ENCODE data around the gene BCAT1.
A peak's percentile ranks its signal among the peaks of the same experiment; 100 is the strongest.

Gene BCAT1

GRCh38 chr12:24977060-24977459, 28.2 kb upstream of the BCAT1 start:
- no peak for TF ChIP-seq CTCF (IDR thresholded peaks at IDR 0.05)
- DNase-seq (ENCODE audit: low spot score) = no peak
- Histone ChIP-seq H3K4me3 (no peak overlapping the region), H3K27ac (peak overlapping the region in 1 of 2 donors; percentile 13)

DNA sequence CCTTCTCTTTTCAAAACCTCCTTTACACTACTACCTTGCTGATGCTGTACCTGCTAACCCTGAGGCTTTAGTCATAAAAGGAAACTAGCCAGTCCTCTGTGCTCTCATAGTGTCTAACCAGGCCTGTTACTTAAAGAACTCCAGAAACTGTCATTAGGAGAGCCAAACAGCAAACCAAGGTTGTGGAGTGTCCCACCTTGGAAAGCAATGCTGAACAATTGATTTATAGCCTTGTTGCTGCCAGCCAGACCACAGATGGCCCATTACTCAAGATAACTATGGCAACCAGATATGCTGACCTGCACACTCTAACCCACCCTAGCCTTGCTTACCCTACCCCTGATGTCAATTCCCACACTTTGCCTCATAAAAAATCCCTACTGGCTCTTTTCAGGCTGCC, 26.5 kb upstream of the BCAT1 start:
- no peak for TF ChIP-seq CTCF (IDR thresholded peaks at IDR 0.05)
- DNase-seq (ENCODE audit: low spot score) = no peak
- H3K4me3 ChIP-seq = no peak overlapping the region
- no peak overlapping the region for H3K27ac ChIP-seq

- Histone ChIP-seq H3K27ac (no peak overlapping the region), H3K4me3 (no peak overlapping the region)
- TF ChIP-seq CTCF (IDR thresholded peaks at IDR 0.05) = no peak
- no peak for DNase-seq (ENCODE audit: low spot score)
These were observed 25.3 kb upstream of the BCAT1 start for GRCh38 chr12:24974216-24974615.

DNA sequence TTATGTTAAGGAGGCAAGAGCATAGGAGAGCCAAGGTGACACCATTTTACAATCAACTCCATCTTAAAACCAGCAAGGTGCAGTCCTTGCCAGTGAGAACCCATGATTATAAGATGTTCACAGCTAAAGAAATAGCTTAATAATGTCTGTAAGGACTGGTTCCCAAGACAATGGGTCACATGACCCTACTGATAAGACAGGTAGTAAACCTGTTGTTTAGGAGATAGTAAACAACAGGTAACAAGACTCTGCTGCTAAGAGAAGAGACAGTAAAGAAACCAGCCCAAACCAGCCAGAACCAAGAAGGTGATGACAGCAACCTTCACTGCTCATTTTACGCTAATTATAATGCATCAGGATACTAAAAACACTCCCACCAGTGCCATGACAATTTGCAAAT, 23.2 kb upstream of the BCAT1 start:
- DNase-seq (ENCODE audit: low spot score) = no peak
- Histone ChIP-seq H3K27ac (no peak overlapping the region), H3K4me3 (no peak overlapping the region)
- TF ChIP-seq CTCF (IDR thresholded peaks at IDR 0.05) = no peak

DNA sequence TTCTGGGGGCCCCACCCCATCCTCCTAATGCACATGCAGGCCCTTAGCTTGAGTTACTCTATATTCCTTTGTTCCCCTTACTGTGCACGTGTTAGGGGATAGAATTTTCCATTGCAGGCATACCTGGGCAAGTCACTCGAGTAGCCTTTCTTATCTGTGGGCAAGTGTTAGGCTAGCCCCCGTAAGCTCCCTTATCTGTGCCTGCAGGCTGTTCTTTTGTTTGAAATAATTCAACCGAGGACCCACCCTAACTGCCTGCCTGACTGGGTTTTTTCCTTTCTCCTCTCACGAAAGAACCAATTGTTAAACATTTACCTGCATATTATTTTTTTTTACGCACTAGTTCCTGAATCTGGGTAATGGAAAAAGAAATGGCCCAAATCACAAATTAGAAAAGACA, 21.3 kb upstream of the BCAT1 start:
- H3K4me3 ChIP-seq = no peak overlapping the region
- TF ChIP-seq CTCF (IDR thresholded peaks at IDR 0.05) = no peak
- H3K27ac ChIP-seq = no peak overlapping the region
- no peak for DNase-seq (ENCODE audit: low spot score)

DNA sequence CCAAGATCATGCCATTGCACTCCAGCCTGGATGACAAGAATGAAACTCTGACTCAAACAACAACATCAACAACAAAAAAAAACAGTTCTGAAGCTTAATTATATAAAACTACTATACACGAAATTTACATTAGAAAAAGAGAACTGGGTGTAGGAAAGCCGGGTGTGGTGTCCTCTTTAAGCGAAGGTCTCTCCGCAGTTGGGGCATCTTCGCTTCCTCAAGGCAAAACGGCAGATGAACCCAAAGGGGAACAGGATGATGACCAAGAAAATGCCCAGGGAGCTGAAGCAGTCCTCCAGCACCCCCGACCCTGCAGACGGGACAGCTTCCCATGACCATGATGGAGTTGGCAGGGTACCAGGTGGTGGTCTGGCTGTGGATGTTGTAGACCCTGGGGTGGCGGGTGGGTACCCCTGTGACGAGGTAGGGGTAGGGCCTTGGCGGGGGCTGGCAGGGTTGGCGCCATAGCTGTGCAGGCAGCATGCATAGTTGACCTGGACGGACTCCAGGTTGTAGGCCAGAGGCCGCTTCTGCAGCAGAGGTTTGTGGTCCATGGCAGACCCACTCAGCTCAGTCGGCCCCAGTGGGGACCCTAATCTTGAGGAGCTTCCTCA, 18.2 kb upstream of the BCAT1 start:
- DNase-seq (ENCODE audit: low spot score) = no peak
- TF ChIP-seq CTCF (IDR thresholded peaks at IDR 0.05) = no peak
- H3K4me3 ChIP-seq = no peak overlapping the region
- H3K27ac ChIP-seq = no peak overlapping the region

DNA sequence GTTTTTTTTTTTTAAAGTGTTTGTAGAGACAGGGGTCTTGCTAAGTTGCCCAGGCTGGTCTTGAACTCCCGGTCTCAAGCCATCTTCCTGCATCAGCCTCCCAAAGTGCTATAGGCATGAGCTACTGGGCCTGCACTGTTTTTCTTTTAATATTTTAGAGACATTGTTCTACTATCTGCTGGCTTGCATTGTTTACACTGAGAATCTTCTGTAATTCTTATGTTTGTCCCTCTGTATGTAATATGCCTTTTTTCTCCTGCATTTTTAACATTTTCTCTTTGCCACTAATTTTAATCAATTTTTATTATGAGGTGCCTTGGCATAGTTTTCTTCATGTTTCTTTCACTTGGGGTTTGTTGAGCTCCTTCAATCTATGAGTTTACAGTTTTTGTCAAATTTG, 15.4 kb upstream of the BCAT1 start:
- no peak for DNase-seq (ENCODE audit: low spot score)
- no peak overlapping the region for H3K4me3 ChIP-seq
- TF ChIP-seq CTCF (IDR thresholded peaks at IDR 0.05) = no peak
- H3K27ac ChIP-seq = no peak overlapping the region
